ENCODE results near the gene C12orf56.

DNA sequence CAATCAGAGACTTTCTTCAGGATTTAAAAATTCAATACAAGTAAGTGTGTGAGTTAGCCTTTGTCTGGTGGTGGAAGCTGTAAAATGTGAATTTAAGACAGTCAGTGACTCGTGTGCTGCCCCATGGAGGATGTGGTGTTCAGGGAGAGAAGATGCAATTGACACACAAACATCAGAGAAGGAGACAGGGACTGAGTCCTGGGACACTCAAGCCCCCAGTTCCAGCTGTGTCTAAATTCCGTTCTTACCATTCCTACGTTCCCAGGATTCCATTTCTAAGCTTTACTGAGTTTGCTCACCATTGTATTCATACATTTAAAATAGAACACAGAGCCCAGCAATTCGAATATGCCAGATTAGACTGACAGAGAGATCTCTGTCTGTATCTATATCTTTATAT, 67.6 kb downstream of the C12orf56 start:
- TF ChIP-seq SUZ12 (IDR thresholded peaks at IDR 0.05; ENCODE audit: extremely low read depth, insufficient read depth, insufficient read length) (no peak), YY1 (IDR thresholded peaks at IDR 0.05; ENCODE audit: insufficient read depth, insufficient read length) (no peak), ZNF274 (IDR thresholded peaks at IDR 0.05; ENCODE audit: low read depth, low read length) (no peak)
